ENCODE measurements around the gene ANAPC1.
"Not testable (repeated sequence)": the region's sequence is repeated elsewhere in the genome, so short reads cannot be mapped to it uniquely, and the experiment has no call there.

- not testable (repeated sequence) for TF ChIP-seq POLR2A (IDR thresholded peaks at IDR 0.05; ENCODE audit: low read depth, low read length); TAF1 (IDR thresholded peaks at IDR 0.05; ENCODE audit: borderline replicate concordance, low read depth, low read length)
Observed at GRCh38 chr2:111741517-111741916, 142.5 kb downstream of the ANAPC1 start.

Measured in GM12892 (cell line).